GM21737 (cell line): ENCODE data around the gene TANK.

ENCODE experiments used
- ATAC-seq: cut with Tn5 transposase; IDR thresholded peaks from one replicate; pipeline ENCODE4 v1.9.1; 2021; ENCODE audit warnings: mild to moderate bottlenecking, moderate library complexity; ENCODE audit not compliant: unreplicated experiment

TANK gene

DNA sequence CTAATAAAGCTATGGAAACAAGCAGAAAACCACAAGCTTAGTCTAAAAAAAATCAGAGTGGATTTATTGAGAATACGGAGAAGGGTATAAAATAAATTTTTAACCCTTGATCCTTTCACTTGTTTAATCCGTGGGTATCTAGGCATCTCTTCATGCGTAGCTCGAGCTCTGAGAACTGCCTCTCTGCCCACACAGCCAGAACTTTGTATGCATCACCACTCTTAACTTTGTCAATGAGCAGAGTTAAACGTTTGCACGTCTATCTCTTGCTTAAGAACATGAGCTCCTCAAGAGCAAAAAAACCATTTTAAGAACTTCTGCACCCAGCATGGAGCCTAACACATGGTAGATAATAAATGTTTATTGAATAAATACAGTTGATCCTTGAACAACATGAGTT, 26.9 kb upstream of the TANK start:
- no peak for ATAC-seq

DNA sequence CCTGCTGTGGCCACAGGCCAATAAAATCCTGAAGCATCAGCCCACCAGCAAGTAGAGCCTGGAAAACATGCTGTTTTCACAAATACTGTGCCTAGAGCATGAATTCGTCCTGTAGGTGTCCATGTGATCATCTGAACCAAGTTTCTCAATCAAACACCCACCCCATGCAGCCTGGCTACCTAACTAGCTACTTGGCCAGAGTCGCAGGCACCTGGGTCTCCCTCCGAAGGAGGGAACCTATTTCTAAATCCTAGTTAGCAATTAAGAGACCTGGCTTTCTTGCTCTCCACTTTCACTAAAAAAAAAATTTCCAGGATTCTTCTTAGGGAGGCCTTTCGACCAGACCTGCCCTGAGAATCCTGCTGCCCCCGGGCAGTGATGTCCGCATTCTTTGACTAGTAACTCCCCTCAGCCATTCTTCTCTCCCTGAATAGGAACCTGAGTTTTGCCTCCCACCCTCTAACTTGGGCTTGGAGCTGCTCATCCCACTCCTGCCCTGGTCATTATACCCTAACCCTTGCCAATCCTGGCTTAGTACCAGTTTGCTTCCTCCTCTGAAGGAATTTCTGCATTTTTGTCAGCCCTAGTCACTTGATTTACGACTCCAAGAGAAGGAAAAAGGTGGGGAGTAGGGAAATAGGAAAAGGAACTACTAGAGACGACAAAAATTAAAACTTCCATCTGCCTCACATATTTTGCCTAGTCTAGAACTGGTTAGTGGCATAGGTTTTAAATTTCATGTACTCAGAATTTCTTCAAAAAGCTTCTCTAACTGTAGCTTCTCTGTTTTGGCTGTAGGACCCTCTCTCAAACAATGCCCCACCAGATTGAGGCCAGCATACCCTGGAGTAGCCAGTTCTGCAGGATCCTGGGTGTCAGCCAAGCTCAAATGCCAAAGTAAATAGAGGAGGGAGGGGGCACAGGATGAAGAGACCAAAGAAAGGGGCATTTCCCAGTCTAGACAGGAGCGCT, 25.4 kb upstream of the TANK start:
- ATAC-seq, result no peak

DNA sequence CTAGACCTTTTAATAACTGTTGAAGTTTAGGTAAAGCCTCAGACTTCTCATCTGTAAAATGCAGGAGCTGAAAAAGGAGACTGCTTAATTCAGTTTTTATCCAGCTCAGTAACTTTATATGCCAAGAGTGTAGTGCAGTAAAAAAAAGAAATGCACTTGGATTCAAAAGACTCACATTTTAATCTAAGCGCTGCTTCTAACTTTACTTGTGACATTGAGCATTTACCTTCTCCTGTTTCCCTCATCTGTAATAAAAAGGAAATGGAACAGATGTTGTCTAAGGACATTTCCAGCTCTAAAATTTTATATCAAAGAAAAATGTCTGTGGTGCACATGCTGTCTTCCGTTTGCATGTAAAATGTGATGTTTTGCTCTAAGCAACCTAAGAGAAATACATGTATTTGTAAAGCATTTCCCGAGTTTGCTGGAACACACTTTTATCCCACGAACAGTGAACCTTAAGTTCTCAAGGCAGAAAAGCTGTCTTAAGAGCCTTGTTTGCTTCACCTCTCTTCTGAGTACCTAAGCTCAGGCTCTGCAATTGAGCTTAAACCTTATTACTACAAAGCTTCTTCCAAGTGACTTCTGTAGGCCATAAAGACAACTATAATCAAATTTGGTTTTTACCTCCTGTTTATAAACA, 24.2 kb upstream of the TANK start:
- ATAC-seq, result no peak

DNA sequence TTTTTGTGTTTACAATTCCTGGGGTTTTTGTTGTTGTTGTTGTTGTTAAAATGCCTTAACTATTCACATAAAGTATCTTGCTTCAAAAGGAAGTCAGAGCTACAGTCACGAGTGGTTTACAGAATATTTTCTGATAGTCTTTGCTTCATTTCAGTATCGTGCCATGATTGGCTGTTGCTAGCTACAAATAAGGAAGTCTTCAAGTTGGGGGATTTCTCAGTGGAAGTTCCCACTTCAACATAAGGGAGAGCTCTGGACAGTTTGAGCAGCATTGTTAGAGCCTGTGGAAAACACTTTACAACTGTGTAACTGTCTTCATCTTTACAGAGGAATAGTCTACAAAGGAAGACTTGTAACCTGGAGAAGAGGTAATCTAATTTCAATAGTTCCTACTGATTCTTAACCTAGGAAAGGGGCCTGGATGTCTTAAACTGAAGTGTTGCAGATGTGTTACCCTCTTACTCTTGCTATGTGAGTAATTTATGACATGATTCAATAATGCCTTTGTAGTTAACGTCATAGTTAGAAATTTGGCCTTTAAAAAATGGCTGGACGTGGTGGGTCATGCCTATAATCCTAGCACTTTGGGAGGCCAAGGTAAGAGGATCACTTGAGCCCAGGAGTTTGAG, 23.4 kb upstream of the TANK start:
- ATAC-seq, result peak; percentile 77

DNA sequence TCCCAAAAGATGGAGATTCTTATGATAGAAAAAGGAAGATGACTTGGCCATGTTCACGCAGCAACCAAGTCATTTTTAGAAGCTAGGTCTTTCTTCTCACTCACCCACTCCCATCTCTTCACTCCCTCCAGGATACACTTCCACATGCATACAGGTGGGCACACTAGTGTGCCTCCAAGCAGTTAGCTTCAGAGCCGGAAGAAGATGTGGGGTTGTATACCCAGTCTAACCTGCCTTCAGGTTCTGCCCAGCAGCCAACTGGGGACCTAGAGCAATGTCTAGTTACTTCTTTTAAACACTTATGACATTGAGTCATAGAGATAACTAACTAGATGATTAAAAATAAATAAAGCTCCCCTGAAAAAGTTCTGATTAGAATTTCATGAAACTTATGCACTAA, 21.8 kb upstream of the TANK start:
- ATAC-seq, result peak; percentile 28

DNA sequence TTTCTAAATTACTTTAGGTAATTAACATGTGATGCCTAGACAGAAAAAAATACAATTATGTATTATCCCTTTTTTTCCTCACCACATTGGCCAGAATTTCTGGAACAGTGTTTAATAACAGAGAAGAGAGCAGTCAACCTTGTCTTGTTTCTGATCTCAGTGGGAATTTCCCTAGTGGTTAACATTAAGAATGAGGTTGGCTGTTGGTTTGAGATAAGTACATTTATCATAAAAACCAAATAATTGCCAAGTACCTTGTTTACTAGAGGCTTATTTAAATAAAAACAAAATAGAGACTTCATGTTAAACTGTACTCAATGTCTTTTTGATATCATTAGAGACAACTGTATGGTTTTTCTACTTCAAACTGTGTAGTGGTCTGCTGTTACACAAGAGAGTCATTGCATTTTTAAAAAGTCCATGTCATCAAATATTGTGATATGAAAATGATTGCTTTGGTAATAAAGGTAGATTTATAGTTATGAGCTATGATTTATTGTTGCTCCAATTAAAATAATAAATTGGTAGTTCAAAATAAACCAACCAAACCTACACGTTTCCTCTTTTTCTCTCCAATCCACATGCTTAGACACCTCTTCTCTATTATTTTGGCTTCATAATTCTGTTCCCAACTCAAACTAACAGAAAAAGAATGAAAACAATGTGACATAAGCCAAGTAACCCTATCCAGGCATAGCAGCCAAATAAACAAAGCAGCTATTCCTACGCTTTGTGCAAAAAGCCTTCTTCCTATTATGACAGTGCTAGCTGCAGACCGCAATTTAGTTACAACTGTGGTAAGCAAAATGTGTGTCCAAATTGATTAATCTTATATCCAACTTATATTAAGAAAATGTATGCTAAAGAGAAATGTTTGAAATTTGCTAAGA, 20.9 kb upstream of the TANK start:
- peak; percentile 25 for ATAC-seq

DNA sequence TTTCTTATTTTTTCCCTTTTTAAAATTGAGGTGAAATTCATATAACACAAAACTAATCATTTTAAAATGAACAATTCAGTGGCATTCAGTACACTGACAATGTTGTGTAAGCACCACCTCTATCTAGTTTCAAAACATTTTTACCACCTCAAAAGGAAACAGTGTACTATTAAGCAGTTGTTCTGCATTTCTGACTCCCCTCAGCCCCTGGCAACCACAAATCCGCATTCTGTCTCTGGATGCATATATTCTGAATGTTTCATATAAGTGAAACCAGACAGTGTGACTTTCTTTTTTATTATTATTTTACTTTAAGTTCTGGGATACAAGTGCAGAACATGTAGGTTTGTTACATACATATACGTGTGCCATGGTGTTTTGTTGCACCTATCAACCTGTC, 19.2 kb upstream of the TANK start:
- no peak for ATAC-seq

DNA sequence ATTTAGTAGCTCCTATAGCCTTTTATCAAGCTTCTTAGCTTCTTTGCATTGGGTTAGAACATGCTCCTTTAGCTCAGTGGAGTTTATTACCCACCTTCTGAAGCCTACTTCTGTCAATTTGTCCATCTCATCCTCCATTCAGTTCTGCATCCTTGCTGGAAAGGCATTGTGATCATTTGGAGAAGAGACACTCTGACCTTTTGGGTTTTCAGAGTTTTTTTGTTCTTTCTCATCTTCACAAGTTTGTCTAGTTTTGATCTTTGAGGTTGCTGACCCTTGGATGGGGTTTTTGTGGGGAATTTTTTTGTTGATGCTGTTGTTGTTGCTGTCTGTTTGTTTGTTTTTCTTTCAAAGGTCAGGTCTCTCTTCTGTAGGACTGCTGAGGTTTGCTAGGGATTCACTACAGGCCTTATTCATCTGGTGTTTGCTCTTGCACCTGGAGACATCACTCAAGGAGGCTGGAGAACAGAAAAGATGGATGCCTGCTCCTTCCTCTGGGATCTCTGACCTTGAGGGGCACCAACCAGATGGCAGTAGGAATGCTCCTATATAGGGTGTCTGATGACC, 13.9 kb upstream of the TANK start:
- ATAC-seq, result no peak

DNA sequence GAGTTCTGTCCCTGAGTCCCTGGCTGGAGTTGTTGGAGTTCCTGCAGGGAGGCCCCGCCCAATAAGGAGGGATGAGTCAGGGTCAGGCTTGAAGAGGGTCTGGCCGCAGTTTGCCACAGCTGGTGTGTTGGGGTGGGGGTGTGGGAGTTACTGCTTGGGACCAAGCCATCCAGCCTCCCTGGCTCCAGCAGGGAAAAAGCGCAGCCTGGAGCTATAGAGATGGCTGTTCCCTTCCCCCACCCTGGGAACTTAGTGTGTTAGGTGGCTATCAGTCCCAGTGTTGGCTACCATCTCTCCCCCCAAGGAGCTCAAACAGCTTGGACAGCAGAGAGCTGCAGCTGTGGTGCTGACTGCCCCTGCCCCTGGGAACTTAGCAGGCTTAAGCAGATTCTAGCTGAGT, 13.2 kb upstream of the TANK start:
- no peak for ATAC-seq

DNA sequence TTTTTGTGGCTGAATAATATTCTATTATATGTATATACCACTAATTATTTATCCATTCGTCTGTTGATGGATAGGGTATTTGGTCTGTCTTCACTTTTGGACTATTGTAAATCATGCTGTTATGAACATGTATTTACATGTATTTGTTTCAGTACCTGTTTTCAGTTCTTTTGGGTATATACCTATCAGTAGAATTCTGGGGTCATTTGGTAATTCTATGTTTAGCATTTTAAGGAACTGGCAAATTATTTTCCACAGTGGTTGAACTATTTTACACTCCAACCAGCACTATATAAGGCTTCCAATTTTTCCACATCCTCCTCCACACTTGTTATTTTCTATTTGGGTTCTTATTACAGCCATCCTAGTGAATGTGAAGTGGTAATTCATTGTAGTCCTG, 12.4 kb upstream of the TANK start:
- peak; percentile 52 for ATAC-seq

DNA sequence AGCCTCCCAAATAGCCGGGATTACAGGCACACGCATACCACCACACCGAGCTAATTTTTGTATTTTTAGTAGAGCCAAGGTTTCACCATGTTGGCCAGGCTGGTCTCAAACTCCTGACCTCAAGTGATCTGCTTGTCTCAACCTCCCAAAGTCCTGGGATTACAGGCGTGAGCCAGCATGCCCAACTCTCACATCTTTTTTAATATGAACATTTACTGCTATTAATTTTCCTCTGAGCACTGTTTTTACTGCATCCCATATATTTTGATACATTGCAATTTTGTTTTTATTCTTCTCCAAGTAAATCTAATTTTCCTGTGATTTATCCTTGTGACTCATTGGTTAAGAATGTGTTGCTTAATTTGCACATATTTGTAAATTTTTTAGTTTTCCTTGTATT, 9.5 kb upstream of the TANK start:
- no peak for ATAC-seq

DNA sequence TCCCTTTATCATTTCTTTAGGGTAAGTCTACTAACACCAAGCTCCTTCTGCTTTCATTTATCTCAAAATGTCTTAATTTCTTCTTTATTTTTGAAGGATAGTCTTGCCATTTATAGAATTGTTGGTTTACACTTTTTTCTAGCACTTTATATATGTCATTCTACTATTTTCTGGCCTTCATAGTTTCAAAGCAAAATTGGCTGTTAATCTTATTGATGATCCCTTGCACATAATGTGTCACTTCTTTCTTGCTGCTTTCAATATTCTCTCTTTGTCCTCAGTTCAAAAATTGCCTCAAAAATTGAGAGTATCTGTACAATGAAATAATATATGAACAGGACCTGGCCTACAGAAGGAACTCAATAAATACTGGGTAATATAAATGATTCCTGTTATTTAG, 7.9 kb upstream of the TANK start:
- ATAC-seq, result no peak

DNA sequence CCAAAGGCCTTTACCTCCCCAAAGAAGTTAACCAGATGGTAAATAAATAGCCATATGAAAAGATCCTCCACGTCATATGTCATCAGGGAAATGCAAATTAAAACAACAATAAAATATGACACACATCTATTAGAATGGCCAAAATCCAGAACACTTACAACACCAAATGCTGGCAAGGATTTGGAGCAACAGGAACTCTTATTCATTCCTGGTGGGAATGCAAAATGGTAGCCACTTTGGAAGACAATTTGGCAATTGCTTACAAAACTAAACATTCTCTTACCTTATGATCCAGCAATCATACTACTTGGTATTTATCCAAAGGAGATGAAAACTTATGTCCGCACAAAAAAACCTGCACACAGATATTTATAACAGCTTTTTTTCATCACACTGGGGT, 1.3 kb upstream of the TANK start:
- ATAC-seq, result no peak

DNA sequence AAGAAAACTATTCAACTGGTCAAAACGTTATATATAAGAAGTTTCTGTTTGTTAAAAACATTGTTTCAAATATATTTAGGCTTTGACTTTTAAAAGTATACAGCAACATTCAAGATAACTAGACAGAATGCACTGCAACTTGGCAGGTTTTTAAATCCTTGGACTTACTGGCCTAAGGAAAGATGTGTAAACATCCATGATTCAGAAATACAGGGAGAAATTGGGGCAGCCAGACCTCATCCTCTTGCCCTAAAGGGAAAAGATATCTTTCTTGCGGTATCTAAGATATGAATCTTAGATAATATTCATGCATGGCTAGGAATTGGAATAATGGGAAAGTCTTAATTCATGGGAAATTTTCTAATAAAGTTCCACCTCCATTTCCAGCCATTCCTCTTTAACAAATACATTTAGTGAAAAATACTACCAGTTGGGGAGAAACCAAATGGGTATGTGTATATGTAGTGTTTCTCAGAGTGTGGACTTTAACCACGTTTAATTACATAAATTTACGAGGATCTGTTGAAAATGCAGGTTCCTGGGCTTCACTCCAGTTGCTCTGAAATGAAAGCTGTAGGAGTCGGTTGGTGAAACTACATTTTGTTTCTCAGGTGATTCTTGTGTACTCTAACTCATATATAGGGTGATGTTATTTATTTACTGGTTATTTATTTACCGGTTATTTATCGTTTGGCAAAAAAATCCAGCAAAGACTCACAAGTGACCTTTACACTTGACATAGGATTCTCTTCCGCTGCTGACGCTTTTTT, 587 bp upstream of the TANK start:
- ATAC-seq, result no peak

DNA sequence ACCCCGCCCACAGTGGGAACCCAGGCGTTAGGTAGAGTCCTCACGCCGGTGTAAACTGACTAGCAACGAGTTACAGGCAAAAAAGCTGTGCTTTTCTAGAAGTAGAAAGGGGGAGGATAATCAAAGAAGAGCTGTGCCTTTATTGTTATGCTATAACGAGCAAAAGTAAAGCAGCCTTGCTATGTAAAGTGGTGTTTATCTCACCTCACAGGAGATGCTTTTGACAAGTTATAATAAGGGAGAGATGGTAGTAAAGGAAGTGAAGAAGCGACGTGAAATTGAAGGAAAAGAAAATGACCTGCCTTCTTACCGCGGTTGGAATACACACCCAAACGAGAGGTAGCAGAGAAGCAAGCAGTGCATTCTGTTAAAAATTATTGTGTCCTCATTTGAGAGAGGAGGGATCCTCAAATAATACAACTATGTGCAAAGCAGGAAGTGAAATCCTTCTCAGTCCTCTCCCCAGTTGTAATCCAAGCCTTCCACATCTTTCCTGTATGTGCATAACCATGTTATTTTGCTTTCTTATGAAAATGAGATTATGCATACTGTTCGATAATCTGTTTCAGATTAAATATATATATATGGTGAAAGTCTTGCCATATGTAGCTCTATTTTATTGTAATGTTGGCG, 962 bp downstream of the TANK start:
- no peak for ATAC-seq

DNA sequence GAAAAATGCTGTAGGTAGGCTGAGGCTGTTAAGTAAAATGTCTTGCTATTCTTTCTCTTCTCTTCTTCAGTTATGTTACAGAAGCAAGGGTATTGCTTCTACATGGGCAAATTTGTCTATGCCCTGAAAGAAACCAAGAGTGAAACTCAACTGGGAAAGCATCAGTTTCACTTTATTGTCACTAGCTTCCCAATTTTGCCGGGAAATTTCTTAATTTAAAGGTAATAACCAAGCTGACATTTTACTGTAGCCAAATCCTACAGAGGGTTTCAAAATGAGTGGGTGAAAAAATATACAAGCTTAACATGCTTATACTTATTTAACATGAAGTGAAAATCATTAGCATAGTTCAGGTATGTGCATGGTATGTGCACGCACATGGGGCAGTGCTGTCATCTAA, 3.2 kb downstream of the TANK start:
- ATAC-seq, result no peak

DNA sequence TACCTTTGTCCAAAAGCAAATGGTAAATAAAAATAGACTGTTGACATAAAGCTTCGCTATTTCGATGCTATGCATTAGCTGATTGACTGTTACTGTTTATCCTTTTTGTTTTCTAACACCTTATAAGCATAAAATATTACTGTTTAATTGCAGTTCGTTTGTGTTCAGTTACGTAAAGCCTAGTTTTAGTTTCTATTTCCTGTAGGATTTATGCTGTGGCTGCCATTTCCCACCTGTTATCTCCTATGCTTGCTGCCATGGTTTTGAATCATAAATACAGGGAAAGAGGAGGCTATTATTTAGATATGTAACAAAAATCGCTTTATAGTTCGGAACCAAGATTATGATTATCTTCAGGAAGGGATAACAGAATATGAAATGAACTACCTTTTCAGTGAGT, 3.9 kb downstream of the TANK start:
- no peak for ATAC-seq

DNA sequence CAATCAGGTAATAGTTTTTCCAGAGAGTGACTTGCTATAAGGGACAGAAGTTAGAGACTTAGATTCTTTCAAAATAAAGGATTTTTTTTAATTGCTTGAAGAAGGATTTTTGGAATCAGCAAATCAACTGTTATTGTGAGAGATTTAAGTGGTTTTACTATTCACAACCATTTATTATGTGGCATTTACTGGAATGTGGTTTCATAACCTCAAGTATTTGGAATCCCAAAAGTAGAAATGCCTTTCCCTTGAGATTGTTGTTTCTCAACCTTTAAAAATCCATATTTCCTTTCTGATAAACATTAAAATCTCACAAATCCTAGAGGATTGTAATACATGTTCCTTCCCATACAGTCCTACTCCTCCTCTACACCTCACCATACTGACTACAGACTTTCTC, 5.0 kb downstream of the TANK start:
- ATAC-seq, result no peak

DNA sequence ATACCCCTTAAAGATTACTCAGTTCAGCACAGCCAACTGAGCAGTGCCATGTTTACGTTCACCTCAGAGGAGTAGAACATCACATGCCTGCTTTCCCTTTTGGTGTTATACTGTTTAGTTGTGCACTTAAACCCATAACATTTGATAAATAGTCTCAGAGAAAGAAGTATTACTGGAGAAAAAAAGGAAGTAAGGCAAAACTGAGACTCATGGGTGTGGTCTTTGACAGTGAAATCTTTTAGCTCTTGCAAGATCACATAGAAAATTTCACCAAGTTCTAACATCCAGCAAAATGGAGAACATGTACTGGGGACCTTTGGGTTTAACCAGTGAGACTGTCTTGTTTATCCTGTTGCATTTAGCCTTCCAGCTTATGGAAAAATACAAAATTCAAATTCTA, 5.6 kb downstream of the TANK start:
- ATAC-seq, result no peak
